GM13976 (cell line): ENCODE data around the gene CST1.
"Not testable (repeated sequence)": the region's sequence is repeated elsewhere in the genome, so short reads cannot be mapped to it uniquely, and the experiment has no call there.

Source experiments
- DNase-seq: peaks from one replicate; pipeline ENCODE4 v3.0.0; 2012; ENCODE audit warnings: low spot score
- in situ Hi-C: fragments of 300-500 bp; cut with MboI; formaldehyde crosslinking; loops from one replicate; pipeline ENCODE4 v1.12.0; 2022; ENCODE audit warnings: low sequenced_read_pairs, mixed read lengths, inconsistent platforms; ENCODE audit not compliant: unreplicated experiment
- TF ChIP-seq, protein P1 (sequence below): IDR thresholded peaks from 2 replicates; pipeline ENCODE4 v1.5.1; 2012; ENCODE audit warnings: borderline replicate concordance, mild to moderate bottlenecking; ENCODE audit not compliant: insufficient read depth; ENCODE audit errors: extremely low read depth, missing control alignments, control extremely low read depth

Gene CST1

GRCh38 chr20:23723659-23724307, 27.0 kb downstream of the CST1 start:
- DNase-seq, in situ Hi-C loops: not testable (repeated sequence)
- TF ChIP-seq, protein P1, sequence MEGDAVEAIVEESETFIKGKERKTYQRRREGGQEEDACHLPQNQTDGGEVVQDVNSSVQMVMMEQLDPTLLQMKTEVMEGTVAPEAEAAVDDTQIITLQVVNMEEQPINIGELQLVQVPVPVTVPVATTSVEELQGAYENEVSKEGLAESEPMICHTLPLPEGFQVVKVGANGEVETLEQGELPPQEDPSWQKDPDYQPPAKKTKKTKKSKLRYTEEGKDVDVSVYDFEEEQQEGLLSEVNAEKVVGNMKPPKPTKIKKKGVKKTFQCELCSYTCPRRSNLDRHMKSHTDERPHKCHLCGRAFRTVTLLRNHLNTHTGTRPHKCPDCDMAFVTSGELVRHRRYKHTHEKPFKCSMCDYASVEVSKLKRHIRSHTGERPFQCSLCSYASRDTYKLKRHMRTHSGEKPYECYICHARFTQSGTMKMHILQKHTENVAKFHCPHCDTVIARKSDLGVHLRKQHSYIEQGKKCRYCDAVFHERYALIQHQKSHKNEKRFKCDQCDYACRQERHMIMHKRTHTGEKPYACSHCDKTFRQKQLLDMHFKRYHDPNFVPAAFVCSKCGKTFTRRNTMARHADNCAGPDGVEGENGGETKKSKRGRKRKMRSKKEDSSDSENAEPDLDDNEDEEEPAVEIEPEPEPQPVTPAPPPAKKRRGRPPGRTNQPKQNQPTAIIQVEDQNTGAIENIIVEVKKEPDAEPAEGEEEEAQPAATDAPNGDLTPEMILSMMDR, result peak; percentile 25

GRCh38 chr20:23722851-23723250, 27.9 kb downstream of the CST1 start:
- DNase-seq, in situ Hi-C loops: not testable (repeated sequence)

- DNase-seq, result no peak
- TF ChIP-seq, protein P1, result no peak
- in situ Hi-C loops, result no loop called here
Measured at GRCh38 chr20:23721962-23722361, 28.8 kb downstream of the CST1 start.

- in situ Hi-C loops, DNase-seq: not testable (repeated sequence)
Measured at GRCh38 chr20:23719351-23719750, 31.4 kb downstream of the CST1 start.

DNA sequence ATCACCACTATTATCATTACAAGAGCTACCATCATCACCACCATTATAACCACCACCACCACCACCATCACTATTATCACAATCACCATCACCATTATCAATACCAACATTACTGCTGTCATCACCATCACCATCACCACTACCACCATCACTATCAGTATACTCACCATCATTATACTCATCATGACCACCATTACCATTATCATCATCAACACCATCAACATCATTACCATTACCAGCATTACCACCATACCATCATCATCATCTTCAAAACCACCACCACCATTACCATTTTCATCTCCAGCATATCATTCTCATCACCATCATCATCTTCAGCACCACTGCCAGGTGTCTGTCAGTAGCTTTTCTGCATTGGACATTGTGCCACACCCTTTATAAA, 39.0 kb downstream of the CST1 start:
- in situ Hi-C loops, DNase-seq: not testable (repeated sequence)

DNA sequence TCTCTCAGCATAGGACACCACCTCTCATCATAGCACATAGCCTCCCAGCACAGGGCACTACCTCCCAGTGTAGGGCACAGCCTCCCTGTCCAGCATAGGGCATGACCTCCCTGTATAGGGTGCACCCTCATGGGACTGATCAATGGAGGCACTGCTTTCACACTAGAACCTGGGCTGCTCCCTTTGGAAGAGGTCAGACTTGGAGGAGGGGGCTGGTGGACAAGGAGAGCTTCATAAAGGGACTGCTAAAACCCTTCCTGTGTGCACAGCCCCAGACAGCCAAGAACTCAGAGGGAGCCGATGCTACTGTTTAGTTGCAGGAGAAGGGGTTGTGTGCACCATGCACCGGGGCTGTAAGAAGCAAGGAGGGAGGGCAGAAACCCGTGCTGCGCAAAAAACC, 40.0 kb downstream of the CST1 start:
- in situ Hi-C loops, result no loop called here
- TF ChIP-seq, protein P1, result no peak
- DNase-seq, result no peak

DNA sequence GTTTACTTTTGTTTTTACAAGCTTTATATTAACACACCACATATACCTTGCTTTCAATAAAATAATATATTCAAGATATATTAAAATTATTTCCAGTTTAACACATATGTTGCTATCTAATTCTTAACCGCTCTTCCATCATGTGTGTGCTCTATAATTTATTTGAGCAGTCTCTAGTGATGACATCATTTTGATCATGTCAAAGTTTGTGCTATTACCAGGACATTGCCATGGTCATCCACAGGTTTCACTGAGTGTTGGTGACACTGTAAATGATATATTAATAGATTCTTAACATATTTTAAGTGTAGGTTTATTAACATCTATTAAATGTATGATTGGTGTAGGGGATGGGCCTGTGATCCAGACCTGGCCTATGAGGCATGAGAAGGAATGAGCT, 44.8 kb downstream of the CST1 start:
- DNase-seq, result no peak
- TF ChIP-seq, protein P1, result no peak
- in situ Hi-C loops, result no loop called here

GRCh38 chr20:23702021-23702420, 48.7 kb downstream of the CST1 start:
- in situ Hi-C loops, result no loop called here
- TF ChIP-seq, protein P1, result no peak
- no peak for DNase-seq
